Body of pancreas (tissue), 4 donors: ENCODE results near the gene NUDT3.
"Not testable (repeated sequence)": the region's sequence is repeated elsewhere in the genome, so short reads cannot be mapped to it uniquely, and the experiment has no call there.

Experiments
- CTCF ChIP-seq, 7 experiments: fragments of 450-650 bp in 4 of 7; fragments of 200-600 bp in 3 of 7; sonication (generic) in 3 of 7; IDR thresholded peaks; one replicate each; pipeline ENCODE4 v1.5.1; 2016 to 2019; ENCODE audit warnings: antibody characterized with exemption in 7 of 7
- POLR2A ChIP-seq, 3 donors: fragments of 450-650 bp; IDR thresholded peaks; one replicate each; pipeline ENCODE4 v1.6.1; 2016; ENCODE audit warnings: antibody characterized with exemption in 3 of 3, mild to moderate bottlenecking in 2 of 3

- TF ChIP-seq CTCF, POLR2A (IDR thresholded peaks at IDR 0.05): not testable (repeated sequence)
Observed at GRCh38 chr6:34363681-34364075, 28.8 kb downstream of the NUDT3 start.
